Activated CD4-positive, alpha-beta T cell treated with anti-CD3 and anti-CD28 coated beads, Interleukin-2, amount 10 ng/mL, durations not matched to agents 24 days and 14 days (primary cell): ENCODE results near the gene RNF11. TPM values are rescaled to one million over a fixed set of nuclear protein-coding genes. Genes with fewer than 3 reads are reported as not detected.

Experiments
- DNase-seq: peaks from one replicate; pipeline ENCODE4 v3.0.0; 2022
- H3K27ac Mint-ChIP-seq: one replicate; pipeline ENCODE4 v1.8.0; 2022; ENCODE audit warnings: mild to moderate bottlenecking, mixed read lengths
- H3K27me3 Mint-ChIP-seq: one replicate; pipeline ENCODE4 v1.8.0; 2022; ENCODE audit warnings: mixed read lengths
- H3K36me3 Mint-ChIP-seq: one replicate; pipeline ENCODE4 v1.8.0; 2022; ENCODE audit warnings: low read depth, mild to moderate bottlenecking, mixed read lengths
- H3K4me1 Mint-ChIP-seq: one replicate; pipeline ENCODE4 v1.8.0; 2021; ENCODE audit warnings: mixed read lengths
- H3K4me3 Mint-ChIP-seq: one replicate; pipeline ENCODE4 v1.8.0; 2022; ENCODE audit warnings: mild to moderate bottlenecking, moderate library complexity, mixed read lengths
- H3K9me3 Mint-ChIP-seq: one replicate; pipeline ENCODE4 v1.8.0; 2021; ENCODE audit warnings: mixed read lengths
- intact Hi-C: fragments of 100-400 bp; cut with micrococcal nuclease; formaldehyde crosslinking; loops from one replicate; pipeline ENCODE4 v1.15.1; 2023
- total RNA-seq: library from RNA; stranded (reverse); gene quantifications from 2 replicates; pipeline ENCODE4 v1.2.3, GENCODE V29; 2022

The RNF11 gene
- total RNA-seq, 1 donor from 2014 or later = 24.6 TPM

DNA sequence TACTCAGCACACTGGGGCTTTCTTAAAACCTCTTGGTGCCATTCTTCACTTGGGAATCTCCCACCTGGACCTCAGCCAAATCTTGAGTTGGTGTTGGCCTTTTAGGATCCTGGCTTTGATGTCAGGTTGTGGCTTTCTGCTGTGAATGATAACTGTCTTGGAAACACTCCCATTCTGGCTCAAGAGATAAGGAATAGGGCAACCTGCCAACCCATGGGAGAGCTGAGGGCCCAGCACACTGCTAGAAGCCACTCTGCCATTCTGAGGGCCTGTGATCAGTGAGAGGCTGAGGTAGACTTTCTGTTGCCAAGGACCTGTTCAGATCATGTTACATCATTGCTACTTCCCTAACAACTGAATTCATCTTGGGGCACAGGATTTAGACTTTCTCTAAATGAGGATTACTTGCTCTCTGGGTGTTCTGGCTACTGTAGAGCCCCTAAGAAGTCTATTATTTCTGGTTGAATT is 48.4 kb downstream of the RNF11 start:
- Mint-ChIP-seq H3K36me3 (no peaks in the 10 kb centered on the region), H3K4me3 (no peak overlapping the region), H3K9me3 (no peaks in the 10 kb centered on the region), H3K4me1 (peaks cover 22% of the 10 kb centered on the region), H3K27me3 (peaks cover 4% of the 10 kb centered on the region), H3K27ac (peak overlapping the region; percentile 63)
- intact Hi-C loops = loop anchor here (5.0 kb wide), 1 partner anchor 47 kb away; the partner anchor contains the start of gene RNF11
- DNase-seq = no peak

DNA sequence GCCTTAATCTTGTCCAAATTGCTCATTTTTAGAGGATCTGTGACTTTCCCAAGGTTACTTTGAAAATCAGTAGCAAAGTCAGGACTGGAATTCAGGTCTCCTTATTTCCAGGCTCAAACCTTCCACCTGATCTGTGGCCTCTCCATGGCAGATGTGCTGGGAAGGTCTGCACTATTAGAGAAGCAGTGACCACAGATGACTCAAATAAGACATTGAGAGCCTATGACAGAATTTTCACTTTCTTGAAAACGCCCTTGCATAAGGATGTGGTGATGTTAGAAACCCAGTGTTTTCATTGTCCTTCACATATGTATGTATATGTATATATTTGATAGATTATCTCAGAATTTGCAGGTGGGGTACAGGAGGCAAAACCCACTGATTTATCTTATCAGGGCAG is 49.0 kb downstream of the RNF11 start:
- no peak for DNase-seq
- Mint-ChIP-seq H3K36me3 (no peaks in the 10 kb centered on the region), H3K27me3 (peaks cover 5% of the 10 kb centered on the region), H3K9me3 (no peaks in the 10 kb centered on the region), H3K4me1 (peaks cover 22% of the 10 kb centered on the region), H3K4me3 (no peak overlapping the region), H3K27ac (peak overlapping the region; percentile 63)
- intact Hi-C loops = no loop called here

DNA sequence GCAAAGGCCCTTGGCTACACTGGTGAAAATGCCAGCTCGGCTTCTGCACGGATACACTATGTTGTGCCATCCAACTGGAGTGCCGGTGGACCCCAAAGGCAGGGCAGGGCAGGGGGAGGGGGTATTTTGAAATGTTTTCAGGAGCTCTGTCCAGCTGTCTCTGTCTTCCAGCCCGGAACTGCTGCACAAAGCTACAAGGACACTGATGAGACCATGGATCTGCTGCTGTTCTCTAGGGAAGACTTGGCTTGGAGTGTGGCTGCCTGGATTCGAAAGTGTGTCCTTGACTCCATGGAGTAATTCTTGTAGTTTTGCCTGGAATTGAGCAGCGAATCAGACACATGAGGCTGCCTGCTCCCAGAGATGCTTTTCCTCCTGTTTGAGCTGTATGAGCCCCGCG is 51.9 kb downstream of the RNF11 start:
- Mint-ChIP-seq H3K27ac (no peak overlapping the region), H3K4me3 (no peak overlapping the region), H3K36me3 (no peaks in the 10 kb centered on the region), H3K4me1 (peaks cover 19% of the 10 kb centered on the region), H3K9me3 (no peaks in the 10 kb centered on the region), H3K27me3 (peaks cover 5% of the 10 kb centered on the region)
- DNase-seq = no peak
- intact Hi-C loops = no loop called here

DNA sequence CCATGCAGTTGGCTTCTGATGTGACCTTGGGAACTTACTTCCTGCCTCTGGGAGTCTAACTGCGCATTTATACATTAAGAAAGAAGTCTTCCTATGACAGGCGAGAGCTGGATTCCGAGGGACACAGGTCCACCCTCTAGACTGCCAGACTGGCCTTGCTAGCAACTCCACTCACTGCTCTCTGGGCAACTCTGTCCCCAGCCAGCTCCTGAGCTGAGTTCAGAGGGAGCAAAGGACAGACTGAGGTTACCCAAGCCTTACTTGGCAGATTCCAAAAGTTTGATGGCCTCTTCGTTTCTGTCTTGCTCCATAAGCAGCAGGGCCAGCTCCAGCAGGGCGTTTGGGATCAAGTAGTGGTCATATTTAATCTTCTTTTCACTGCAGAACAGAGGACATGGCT is 52.5 kb downstream of the RNF11 start:
- Mint-ChIP-seq H3K4me3 (no peak overlapping the region), H3K27ac (no peak overlapping the region), H3K27me3 (peaks cover 5% of the 10 kb centered on the region), H3K9me3 (no peaks in the 10 kb centered on the region), H3K4me1 (peaks cover 17% of the 10 kb centered on the region), H3K36me3 (no peaks in the 10 kb centered on the region)
- intact Hi-C loops = no loop called here
- DNase-seq = no peak

DNA sequence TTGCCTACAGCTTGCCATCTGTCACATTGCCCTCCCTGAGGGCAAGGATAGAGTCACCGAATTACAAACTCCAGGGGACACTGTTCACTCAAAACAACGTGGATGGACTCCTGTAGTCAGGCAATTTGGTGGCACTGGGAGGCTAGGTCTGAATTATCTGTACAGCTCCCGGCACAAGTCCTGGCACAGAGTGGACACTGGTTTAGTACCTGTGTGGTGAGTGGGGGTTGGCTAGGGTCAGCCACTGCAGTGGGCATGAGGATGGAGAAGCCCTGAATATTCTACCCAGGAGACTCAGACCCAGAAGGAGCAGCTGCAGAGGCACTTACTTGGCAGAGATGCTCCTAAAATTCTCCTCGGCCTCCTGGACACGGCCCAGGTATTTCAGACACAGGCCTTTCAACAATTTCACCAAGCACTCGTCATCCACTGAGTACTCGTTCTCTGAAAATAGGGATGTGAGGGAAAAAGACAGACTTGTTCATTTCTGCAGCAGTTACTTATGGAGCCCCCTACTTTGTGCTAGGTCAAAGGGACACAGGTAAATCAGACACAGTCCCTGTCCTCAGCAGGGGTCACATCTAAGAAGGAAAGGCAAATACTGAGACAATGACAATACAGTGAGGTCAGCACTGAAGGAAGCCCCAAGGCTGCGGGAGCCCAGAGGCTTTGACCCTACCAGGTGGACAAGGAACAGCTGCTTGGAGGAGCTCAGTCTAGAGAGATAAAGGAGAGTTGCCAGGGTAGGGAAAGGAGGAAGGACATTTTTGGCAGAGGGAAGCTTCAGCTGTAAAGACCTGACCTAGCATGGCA is 53.8 kb downstream of the RNF11 start:
- no peaks in the 10 kb centered on the region for H3K36me3 Mint-ChIP-seq
- H3K4me3 Mint-ChIP-seq = no peak overlapping the region
- peaks cover 7% of the 10 kb centered on the region for H3K4me1 Mint-ChIP-seq
- intact Hi-C loops = loop anchor here (10.0 kb wide), 1 partner anchor 315 kb away; the partner anchor contains the start of gene CDKN2C
- no peak for DNase-seq
- no peaks in the 10 kb centered on the region for H3K9me3 Mint-ChIP-seq
- H3K27ac Mint-ChIP-seq = no peak overlapping the region
- peaks cover 5% of the 10 kb centered on the region for H3K27me3 Mint-ChIP-seq

DNA sequence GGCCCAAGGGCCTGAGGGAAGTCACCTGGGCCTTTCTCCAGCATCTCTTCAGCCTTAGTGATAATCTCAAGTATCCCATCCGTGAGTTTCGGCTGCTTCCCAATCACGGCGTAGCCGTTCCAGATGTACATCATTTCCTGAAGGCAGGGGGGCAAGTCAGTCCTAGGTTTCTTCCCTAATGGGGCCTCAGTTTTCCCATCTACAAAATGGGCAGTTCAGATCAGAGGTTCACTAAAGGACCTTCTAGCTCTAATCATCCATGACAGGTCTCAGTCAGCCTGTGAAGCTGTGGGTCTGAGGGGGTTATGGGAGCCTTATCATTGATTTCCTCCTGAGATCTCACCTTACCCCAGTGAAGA is 54.4 kb downstream of the RNF11 start:
- intact Hi-C loops = loop anchor here (10.0 kb wide), 1 partner anchor 316 kb away; the partner anchor contains the start of gene CDKN2C
- H3K4me1 Mint-ChIP-seq = peaks cover 6% of the 10 kb centered on the region
- no peak for DNase-seq
- H3K27ac Mint-ChIP-seq = no peak overlapping the region
- no peaks in the 10 kb centered on the region for H3K9me3 Mint-ChIP-seq
- no peak overlapping the region for H3K4me3 Mint-ChIP-seq
- no peaks in the 10 kb centered on the region for H3K36me3 Mint-ChIP-seq
- H3K27me3 Mint-ChIP-seq = peaks cover 5% of the 10 kb centered on the region

DNA sequence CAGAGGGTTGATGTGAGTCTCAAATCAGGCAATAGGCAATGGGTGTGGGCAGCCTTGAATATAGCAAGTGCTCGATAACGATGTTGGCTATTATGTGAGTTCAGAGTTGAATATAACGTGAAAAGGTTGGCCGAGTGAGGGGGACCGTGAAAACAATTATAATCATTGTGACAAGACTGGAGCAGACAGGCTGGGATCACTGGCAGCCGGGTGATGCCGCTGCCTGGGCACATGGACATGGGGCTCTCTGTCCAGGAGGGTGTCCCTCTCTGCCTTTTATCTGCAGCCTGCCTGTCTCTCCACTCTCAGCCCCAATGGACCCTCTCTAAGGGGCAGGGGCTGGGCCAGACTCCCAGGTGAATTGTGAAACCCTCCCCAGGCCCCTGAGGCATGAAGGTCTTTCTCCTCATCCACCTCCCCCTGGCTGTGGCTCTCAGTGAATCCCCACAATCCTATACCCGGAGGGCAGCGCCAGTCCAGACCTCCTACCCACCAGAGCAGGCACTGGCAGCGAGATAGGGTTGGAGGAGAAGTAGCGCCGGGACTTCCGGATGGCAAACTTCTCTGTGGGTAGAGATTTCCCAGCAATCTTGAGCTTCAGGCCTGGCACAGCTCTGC is 57.9 kb downstream of the RNF11 start:
- Mint-ChIP-seq H3K27me3 (peaks cover 3% of the 10 kb centered on the region), H3K36me3 (no peaks in the 10 kb centered on the region), H3K9me3 (no peaks in the 10 kb centered on the region), H3K27ac (no peak overlapping the region), H3K4me1 (peaks cover 19% of the 10 kb centered on the region), H3K4me3 (no peak overlapping the region)
- DNase-seq = no peak
- intact Hi-C loops = loop anchor here (10.0 kb wide), 1 partner anchor 319 kb away; the partner anchor contains the start of gene CDKN2C

DNA sequence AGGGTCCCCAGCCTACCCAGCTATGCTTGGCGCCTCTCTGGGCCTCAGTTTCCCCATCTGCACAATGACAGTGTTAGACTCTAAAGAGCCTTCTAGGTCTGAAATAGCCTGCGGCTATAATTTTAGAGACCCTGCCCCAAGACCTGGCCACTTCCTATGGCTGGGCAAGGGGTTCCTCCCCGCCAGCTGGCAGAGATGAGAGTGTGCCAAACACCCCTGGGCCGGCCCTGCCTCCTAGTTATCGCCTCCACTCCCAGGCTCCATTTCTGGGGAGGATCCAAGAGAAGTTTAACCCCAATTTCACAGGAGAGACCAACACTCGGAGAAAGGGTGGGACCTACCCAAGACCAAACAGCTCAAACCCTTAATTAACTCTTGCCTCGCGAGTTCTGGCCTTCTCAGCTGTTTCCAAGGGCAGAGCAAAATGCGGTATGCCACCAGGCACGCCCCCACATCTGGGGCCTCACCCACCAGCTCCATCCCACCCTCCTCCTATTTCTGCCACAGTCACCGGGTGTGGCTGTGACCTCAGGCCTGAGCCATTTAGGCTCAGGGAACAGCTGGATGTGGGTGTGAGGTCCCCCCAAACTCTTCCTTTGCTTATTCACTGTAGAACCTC is 58.6 kb downstream of the RNF11 start:
- H3K9me3 Mint-ChIP-seq = no peaks in the 10 kb centered on the region
- H3K4me1 Mint-ChIP-seq = peaks cover 19% of the 10 kb centered on the region
- H3K27me3 Mint-ChIP-seq = no peaks in the 10 kb centered on the region
- H3K36me3 Mint-ChIP-seq = no peaks in the 10 kb centered on the region
- intact Hi-C loops = loop anchor here (5.0 to 10.0 kb wide), 3 partner anchors 57 to 422 kb away; partner anchors contain the start of genes CDKN2C and RNF11
- DNase-seq = no peak
- H3K4me3 Mint-ChIP-seq = no peak overlapping the region
- H3K27ac Mint-ChIP-seq = no peak overlapping the region

DNA sequence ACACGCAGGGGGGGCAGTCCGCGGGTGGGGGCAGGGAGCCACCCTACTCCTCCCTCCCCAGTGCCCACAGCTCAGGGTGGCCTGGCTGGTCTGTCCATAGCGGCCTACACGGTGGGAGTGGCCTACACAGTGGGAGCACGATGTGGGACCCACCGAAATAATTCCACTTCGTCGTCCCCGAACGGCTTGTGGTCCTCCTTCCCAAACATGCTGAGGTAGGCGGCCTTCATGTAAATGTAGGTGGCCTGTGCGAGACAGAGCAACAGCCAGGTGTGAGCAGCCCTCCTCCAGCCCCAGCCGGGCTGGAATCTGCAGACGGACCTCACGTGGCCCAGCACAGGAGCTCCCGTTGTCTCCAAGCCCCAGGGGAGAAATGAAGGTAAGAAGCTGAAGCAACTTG is 59.9 kb downstream of the RNF11 start:
- DNase-seq = no peak
- Mint-ChIP-seq H3K36me3 (no peaks in the 10 kb centered on the region), H3K27ac (no peak overlapping the region), H3K27me3 (no peaks in the 10 kb centered on the region), H3K4me1 (peaks cover 24% of the 10 kb centered on the region), H3K9me3 (no peaks in the 10 kb centered on the region), H3K4me3 (no peak overlapping the region)
- intact Hi-C loops = loop anchor here (2.0 to 10.0 kb wide), 4 partner anchors 59 to 424 kb away; partner anchors contain the start of genes CDKN2C and RNF11

DNA sequence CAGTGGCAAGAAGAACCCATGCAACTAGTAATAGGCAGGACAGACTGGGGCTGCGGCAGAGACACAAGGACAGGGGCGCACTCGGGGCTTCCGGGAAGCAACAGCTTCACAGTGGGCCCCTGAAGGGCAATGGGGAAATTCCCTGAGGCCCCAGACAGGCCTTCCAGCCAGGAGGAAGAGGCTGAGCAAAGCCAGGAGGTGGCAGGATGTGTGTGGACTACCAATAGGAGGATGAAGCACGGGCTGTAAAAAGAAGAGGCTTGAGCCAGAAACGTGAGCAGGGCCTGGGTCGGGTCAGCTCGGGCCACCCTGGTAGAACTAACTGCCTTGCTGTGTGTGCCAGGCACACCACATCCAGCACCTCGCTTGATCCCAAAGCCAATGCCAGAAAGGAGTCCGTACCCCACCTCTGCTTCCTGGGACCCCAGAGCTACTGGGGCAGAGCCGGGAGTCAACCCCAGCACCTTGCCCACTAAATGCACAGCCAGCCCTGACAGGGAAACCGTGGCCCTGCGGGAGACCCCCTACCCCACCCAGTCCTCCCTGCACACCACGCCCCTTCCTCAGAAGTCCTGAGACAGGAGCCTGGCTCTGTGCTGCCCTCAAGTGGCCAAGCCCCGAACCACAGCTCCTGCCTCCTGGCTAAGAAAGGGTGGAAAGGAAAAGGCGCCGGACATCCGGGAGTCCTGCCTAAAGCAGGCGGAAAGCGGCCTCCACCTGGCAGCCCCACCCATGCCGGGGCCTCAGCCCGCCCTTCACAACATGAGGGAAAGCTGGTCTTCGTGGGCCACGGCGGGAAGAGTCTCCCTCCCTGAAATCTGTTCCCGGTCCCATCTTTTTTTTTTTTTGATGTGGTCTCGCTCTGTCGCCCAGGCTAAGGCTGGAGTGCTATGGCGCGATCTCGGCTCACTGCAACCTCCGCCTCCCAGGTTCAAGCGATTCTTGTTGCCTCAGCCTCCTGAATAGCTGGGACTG is 60.6 kb downstream of the RNF11 start:
- Mint-ChIP-seq H3K4me1 (peaks cover 26% of the 10 kb centered on the region), H3K9me3 (no peaks in the 10 kb centered on the region), H3K27me3 (no peaks in the 10 kb centered on the region), H3K27ac (peak overlapping the region; percentile 70), H3K4me3 (peak overlapping the region; percentile 74), H3K36me3 (no peaks in the 10 kb centered on the region)
- DNase-seq = peak; percentile 94
- intact Hi-C loops = loop anchor here (2.0 to 10.0 kb wide), 4 partner anchors 59 to 424 kb away; partner anchors contain the start of genes CDKN2C and RNF11

DNA sequence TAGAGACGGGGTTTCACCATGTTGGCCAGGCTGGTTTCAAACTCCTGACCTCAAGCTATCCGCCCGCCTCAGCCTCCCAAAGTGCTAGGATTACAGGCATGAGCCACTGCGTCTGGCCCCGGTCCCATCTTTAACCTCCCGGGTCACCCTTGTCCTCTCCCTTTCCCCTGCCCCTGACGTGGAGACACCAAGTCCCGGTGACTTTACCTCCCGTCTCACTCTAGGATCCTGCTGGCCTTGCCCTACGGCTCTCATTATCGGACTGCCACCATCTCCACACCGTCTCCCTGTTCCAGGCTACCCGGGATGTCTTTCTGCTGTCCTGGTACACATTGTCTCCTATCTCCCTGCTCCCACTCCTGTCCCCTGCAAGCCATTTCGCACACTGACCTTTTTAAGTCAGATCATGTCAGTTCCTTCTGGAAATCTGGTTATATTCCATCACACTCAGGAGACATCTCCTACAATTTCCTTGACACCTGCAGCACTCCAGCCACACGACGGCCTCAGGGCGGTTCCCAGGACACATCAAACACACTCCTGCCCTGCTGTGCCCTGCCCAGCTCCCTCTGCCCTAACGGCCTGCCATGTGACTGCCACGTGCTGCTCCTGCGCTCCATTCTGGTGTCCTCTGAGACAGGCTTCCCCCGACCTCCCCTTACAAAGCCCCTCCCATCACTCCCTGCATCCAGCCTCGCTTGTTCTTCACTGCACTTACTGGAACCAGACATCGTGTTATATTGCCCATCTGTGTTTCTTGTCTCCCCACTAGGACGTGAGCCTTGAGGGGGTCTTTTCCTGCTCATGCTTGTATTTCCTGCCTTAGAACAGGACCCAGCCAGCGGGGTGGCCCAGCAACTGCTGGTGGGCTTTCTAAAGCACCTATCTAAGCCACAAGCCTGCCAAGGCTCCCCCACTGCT is 61.6 kb downstream of the RNF11 start:
- H3K4me1 Mint-ChIP-seq = peaks cover 26% of the 10 kb centered on the region
- DNase-seq = no peak
- no peaks in the 10 kb centered on the region for H3K36me3 Mint-ChIP-seq
- H3K9me3 Mint-ChIP-seq = no peaks in the 10 kb centered on the region
- peak overlapping the region; percentile 12 for H3K27ac Mint-ChIP-seq
- H3K4me3 Mint-ChIP-seq = peak overlapping the region; percentile 38
- no peaks in the 10 kb centered on the region for H3K27me3 Mint-ChIP-seq
- intact Hi-C loops = loop anchor here (2.0 to 10.0 kb wide), 4 partner anchors 60 to 425 kb away; partner anchors contain the start of genes CDKN2C and RNF11

DNA sequence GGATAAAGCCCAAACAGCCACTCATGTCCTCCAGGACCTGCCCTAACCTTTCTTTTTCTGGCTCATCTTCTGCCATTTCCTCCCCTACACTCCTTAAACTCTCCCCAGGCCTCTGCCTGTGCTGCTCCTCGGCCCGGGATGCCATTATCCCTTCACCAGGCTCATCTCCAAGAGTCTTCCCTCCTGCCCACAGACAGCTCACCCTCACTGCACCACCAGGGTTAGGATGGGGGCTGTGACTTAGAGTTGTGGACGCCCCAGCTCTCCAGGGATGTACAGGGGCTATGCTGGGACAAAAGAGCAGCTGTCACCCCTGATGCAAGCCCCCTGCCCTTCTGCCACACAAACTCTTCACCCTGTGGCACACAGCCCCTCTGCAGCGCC is 62.2 kb downstream of the RNF11 start:
- DNase-seq = no peak
- intact Hi-C loops = loop anchor here (5.0 to 10.0 kb wide), 3 partner anchors 61 to 426 kb away; partner anchors contain the start of genes CDKN2C and RNF11

More for the DNA sequence above, 62.2 kb downstream of the RNF11 start:
- H3K27me3 Mint-ChIP-seq = no peaks in the 10 kb centered on the region
- H3K4me3 Mint-ChIP-seq = no peak overlapping the region
- H3K36me3 Mint-ChIP-seq = no peaks in the 10 kb centered on the region
- no peaks in the 10 kb centered on the region for H3K9me3 Mint-ChIP-seq
- H3K27ac Mint-ChIP-seq = no peak overlapping the region
- H3K4me1 Mint-ChIP-seq = peaks cover 26% of the 10 kb centered on the region
